ENCODE measurements around the gene MYORG. TPM values are rescaled to one million over a fixed set of nuclear protein-coding genes. Genes with fewer than 3 reads are reported as not detected.
A peak's percentile ranks its signal among the peaks of the same experiment; 100 is the strongest.

The MYORG gene
- total RNA-seq, 1 donor from 2014 or later: 2.6 TPM

DNA sequence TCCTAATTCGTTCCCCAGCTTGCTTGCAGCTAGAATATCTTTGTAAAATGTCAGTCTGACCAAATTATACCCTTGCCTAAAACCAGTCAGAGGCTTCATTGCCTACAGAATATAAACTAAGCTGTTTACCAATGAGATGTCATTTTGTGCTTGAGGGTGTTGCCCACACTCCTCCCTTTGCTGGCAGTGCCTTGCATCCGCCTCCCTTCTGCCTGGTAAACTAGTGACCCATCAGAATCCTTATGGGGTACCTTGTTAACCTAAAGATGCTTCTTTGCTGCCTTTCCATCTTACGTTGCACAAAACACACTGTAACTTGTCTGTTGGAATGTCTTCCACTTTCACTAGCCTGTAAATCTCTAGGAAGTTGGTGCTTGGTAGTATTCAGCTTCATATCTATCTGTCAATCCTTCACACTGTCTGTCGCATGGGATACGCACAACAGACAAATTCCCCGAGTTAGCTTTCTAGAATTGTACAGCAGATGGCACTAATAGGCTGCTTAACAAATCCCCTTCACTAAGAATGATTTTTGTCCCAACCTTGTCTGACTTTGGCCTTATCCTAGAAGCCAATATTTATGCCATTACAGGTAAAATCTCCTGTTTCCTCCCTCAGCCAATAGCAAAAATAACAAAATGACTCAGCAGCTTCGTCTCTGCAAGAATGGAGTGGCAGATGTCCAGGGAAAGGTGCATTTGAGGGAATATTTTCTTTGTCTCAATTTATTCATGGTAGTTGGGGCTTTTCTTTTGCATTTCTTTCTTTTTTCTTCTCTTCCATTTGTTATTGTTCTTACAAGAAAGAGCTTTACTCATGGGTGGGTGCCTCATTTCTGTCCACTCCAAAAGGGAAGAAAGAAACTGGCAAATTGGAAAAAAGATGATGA, 44.4 kb downstream of the MYORG start:
- DNase-seq: peak; percentile 61

DNA sequence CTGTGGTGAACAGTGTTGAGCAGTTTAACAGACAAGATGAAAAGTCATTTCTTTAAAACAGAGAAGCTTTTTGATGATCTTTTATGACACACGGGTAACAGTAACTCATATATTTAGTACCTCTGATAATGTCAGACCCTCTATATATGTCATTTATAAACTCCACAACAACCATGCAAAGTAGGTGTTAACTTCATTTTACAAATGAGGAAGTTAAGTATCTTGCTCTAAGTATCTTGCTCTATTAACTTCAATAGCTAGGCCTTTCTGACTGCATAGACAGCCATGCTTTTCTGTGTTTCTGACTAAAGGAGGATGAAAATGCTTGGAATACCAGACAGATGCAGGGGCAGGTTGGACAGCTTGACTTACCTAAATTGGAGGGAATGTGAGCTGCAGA, 45.5 kb downstream of the MYORG start:
- no peak for DNase-seq

DNA sequence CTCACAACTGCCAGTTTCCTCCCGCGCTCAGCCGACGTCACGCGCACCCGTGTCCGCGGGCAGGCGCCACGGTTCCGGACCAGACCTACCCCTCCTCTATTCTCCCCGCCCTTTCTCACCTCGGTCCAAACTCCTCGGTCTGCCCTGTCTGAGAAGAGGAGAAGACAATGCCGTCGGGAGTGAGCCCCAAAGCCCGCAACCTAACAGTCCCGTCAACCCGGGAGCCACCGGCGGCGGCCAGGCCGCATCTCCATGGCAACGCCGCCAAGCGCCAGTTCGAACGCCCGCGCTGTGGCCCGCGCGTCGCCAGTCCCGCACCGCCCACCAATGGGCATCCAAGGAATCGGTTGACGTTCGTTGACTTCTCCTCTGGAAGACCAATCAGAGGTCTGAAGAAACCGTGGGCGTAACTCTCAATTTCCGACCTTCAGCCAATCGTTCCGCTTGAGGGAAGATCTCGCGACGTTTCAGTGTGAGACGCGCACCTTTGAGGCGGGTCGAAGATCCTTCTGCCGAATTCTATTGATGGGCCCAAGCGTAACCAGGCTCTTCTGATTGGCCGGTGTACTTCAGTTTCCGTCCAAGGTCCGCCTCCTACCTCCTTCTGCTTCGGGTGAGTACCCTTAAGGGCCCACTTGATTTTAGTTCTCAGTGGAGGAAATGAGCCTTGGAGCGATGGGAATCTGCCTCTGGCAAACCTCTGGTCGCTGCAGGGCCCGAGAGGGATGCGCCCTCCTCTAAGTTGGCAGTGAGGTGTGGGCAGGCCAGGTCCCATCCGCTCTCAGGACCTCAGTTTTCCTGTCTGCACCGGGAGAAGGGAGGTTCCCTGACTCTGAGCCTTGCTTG, 47.5 kb downstream of the MYORG start, which contains the start of the genes KIF24 and NUDT2:
TSS of gene KIF24 (minus strand) at position 282 of the 846 bp plus-strand sequence. CDS start 17,922 bp downstream, outside the sequence.
TSS of gene NUDT2 (plus strand) at position 583 of the 846 bp plus-strand sequence. CDS start 9,471 bp downstream, outside the sequence.
- DNase-seq: peak; percentile 100

DNA sequence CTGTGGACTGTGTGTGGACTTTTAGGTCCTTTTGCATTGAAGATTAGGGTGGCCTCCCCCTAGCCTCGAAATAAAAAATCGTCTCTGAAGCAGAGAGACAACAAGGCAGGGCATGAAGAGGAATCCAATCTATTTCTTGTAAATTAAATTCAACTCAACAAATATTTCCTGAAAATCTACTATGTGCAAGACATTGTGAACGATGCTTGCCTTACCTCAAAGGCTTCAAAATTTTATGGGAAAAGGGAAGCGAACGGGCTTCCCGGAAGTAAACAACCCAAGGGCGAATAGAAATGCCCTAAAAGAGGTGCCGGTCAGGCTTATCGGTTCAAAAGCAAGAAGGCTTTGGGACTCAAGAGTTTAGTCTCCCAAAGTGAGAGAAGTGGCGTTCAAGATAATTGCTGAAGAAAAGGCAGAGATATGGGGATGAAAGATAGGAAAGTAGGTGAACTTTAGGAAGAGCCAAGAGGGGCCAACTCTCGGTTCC, 48.2 kb downstream of the MYORG start:
- no peak for DNase-seq

DNA sequence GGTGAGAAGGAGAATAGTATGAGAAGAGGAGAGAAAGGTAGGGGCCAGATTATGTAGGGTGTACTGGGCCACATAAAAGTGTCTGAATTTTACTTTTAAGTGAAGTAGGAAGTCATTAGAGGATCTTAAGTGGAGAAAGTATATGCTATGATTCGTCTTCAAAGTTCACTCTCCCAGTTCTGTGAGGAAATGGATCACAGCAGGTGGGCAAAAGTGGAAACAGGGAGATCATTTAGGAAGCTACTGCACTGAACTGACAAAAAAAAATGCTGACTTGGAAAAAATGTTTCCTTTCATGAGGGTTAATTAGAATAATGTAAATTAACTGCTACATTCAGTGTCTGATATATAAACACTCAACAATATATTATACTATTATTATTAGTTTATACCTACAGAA, 50.0 kb downstream of the MYORG start:
- DNase-seq: no peak

DNA sequence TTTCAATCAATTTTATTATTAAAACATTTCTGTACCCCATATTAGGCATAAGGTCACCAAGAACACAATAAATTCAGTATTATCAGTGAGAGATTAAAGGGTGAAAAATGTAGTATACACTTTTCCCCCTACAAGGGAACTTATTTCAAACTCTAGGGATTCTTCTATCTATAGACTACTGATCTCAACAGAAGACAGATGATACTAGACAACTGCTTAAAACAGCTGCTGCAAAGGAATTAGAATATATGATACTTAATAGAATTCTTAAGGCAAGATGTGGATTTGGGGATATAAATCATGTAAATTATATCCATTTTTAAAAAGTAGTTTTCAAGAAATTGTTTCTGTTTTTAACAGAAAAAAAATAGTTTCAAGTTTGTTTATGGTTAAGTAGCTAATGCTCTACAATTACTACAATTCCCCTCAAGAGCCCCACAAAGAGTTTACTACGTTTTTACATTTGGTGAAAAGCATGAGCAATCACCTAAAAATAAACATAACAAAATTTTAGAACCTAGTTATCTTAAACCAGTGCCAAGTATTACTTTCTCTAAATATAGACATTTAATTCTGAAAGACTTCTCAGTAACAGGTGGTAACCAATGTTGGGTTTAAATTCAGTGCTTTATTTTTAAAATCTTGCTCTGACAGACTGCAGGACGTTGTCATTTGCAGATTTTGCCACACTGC, 53.7 kb downstream of the MYORG start:
- no peak for DNase-seq

DNA sequence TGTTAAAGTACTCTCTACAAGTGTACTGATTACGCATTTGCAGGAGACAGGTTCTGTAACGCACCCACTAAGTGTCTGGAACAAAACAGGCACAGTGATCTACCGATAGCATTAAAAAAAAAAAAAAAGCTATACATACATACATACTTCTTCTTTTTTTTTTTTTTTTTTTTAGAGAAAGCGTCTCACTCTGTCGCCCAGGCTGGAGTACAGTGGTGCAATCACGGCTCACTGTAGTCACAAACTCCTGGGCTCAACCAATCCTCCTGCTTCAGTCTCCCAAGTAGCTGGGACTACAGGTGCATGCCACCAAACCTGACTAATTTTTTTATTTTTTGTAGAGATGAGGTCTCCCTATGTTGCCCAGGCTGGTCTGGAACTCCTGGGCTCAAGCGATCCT, 55.2 kb downstream of the MYORG start:
- no peak for DNase-seq

DNA sequence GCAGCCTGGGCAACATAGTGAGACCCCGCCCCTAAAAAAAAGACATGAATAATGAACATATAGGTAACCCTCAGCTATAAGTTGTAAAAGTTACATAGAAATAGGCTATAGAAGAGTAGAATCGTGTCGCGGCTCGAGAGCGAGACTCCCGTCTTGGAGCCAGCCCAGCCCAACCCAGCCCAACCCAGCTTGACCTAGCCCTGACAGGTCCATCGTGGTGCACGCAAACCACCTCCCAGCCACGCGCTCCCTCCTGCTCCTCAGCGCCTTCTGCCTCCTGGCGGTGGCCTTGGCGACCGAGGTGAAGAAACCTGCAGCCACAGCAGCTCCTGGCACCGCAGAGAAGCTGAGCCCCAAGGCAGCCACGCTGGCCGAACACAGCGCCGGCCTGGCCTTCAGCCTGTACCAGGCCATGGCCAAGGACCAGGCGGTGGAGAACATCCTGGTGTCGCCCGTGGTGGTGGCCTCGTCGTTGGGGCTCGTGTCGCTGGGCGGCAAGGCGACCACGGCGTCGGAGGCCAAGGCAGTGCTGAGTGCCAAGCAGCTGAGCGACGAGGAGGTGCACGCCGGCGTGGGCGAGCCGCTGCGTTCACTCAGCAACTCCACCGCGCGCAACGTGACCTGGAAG, 58.4 kb downstream of the MYORG start:
- no peak for DNase-seq

DNA sequence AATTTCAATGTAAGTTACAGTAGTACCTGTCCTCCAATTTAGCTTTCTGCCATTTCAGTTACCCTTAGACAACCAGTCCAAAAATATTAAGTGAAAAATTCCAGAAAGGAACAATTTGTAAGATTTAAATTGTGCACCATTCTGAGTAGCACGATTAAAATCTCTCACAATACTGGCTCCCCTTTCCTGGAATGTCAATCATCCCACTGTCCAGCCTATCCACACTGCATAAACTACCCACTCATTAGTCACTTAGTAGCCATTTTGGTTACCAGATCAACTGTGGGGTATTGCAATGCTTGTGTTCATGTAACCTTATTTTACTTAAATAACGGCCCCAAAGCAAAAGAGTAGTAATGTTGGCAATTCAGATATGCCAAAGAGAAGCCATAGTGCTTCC, 59.3 kb downstream of the MYORG start:
- DNase-seq: no peak

Small RNA genes within 50 kb of the gene (small RNA-seq; reads per million reads assigned to genes)
- not detected for gene RF00019 (ENCODE audit: low replicate concordance)

Other genes with a start within 250 kb of the MYORG start
- gene UBAP1, start 197.9 kb downstream of the MYORG start, total RNA-seq: 26.0 TPM
- 2.6 TPM for gene KIF24, start 47.6 kb downstream of the MYORG start, total RNA-seq
- gene NUDT2, start 47.3 kb downstream of the MYORG start, total RNA-seq: 17.3 TPM
- gene FAM219A, start 81.7 kb upstream of the MYORG start, total RNA-seq: 4.6 TPM
- gene DNAI1, start 81.9 kb upstream of the MYORG start, total RNA-seq: 0.20 TPM
- gene ENHO, start 146.1 kb upstream of the MYORG start, total RNA-seq: 3.3 TPM
- gene CNTFR, start 212.8 kb upstream of the MYORG start, total RNA-seq: 7.5 TPM
- 10.4 TPM for gene RPP25L, start 235.2 kb upstream of the MYORG start, total RNA-seq
- gene DCTN3, start 243.6 kb upstream of the MYORG start, total RNA-seq: 60.6 TPM